Thyroid gland (tissue), 4 donors: ENCODE results near the gene PLCG1.

Source experiments
- POLR2A ChIP-seq, 2 donors: fragments of 450-650 bp; IDR thresholded peaks; one replicate each; pipeline ENCODE4 v1.6.1; 2017; ENCODE audit warnings: antibody characterized with exemption in 2 of 2, mild to moderate bottlenecking in 2 of 2, moderate library complexity in 1 of 2
- TF ChIP-seq, protein P1 (sequence below), 6 experiments: fragments of 200-600 bp in 3 of 6; fragments of 450-650 bp in 3 of 6; sonication (generic) in 3 of 6; IDR thresholded peaks; one replicate each; pipeline ENCODE4 v1.5.1; 2016 to 2019; ENCODE audit warnings: antibody characterized with exemption in 6 of 6, mild to moderate bottlenecking in 2 of 6, inconsistent platforms in 1 of 6, moderate library complexity in 1 of 6

DNA sequence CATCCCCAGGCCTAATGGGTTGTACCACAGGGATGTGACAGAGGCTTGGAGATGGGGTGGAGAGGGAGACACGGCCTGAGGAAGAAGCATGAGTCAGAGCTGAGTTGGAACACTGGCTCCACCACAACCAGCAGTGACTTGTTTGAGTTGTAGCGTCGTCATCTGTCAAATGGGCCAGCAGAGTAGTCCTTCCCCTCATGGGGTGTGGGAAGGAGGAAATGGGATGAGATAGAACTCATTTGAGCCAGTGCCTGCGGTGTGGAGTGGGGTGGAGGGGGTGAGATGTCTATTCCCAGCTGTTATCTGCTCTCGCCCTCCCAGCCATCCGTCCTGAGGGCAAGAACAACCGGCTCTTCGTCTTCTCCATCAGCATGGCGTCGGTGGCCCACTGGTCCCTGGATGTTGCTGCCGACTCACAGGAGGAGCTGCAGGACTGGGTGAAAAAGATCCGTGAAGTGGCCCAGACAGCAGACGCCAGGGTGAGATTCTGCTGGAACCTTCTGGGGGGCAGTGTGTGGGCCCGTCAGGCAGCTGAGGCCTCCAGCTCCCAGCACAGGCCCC lies 32.5 kb downstream of the PLCG1 start:
- TF ChIP-seq, protein P1, sequence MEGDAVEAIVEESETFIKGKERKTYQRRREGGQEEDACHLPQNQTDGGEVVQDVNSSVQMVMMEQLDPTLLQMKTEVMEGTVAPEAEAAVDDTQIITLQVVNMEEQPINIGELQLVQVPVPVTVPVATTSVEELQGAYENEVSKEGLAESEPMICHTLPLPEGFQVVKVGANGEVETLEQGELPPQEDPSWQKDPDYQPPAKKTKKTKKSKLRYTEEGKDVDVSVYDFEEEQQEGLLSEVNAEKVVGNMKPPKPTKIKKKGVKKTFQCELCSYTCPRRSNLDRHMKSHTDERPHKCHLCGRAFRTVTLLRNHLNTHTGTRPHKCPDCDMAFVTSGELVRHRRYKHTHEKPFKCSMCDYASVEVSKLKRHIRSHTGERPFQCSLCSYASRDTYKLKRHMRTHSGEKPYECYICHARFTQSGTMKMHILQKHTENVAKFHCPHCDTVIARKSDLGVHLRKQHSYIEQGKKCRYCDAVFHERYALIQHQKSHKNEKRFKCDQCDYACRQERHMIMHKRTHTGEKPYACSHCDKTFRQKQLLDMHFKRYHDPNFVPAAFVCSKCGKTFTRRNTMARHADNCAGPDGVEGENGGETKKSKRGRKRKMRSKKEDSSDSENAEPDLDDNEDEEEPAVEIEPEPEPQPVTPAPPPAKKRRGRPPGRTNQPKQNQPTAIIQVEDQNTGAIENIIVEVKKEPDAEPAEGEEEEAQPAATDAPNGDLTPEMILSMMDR (IDR thresholded peaks at IDR 0.05), result no peak
- TF ChIP-seq POLR2A (IDR thresholded peaks at IDR 0.05), result no peak
